Mesothelial cell of epicardium (in vitro differentiated cells): Measurements from ENCODE around the gene P3H2. TPM values are rescaled to one million over a fixed set of nuclear protein-coding genes. Genes with fewer than 3 reads are reported as not detected.

ENCODE experiments used
- DNase-seq, 2 experiments: peaks; one replicate each; pipeline ENCODE4 v3.0.0; 2021; ENCODE audit warnings: low spot score in 2 of 2; ENCODE audit not compliant: unreplicated experiment in 2 of 2
- H3K27ac Mint-ChIP-seq: 2 replicates; pipeline ENCODE4 v1.8.0; 2021; ENCODE audit warnings: mixed read lengths
- H3K27me3 Mint-ChIP-seq: 2 replicates; pipeline ENCODE4 v1.8.0; 2021; ENCODE audit warnings: low read depth, mixed read lengths
- H3K36me3 Mint-ChIP-seq: 2 replicates; pipeline ENCODE4 v1.8.0; 2021; ENCODE audit warnings: mixed read lengths
- H3K4me1 Mint-ChIP-seq: 2 replicates; pipeline ENCODE4 v1.8.0; 2021; ENCODE audit warnings: mixed read lengths
- H3K4me3 Mint-ChIP-seq: 2 replicates; pipeline ENCODE4 v1.8.0; 2021; ENCODE audit warnings: mild to moderate bottlenecking, moderate library complexity, mixed read lengths
- H3K9me3 Mint-ChIP-seq: 2 replicates; pipeline ENCODE4 v1.8.0; 2021; ENCODE audit warnings: mixed read lengths
- CTCF ChIP-seq: fragments of 200-600 bp; sonication (generic); IDR thresholded peaks from one replicate; pipeline ENCODE4 v1.5.0; 2021; ENCODE audit warnings: antibody characterized with exemption; ENCODE audit not compliant: unreplicated experiment
- total RNA-seq: library from RNA; stranded (reverse); gene quantifications from 3 replicates; pipeline ENCODE4 v1.2.1, GENCODE V29; 2021

The P3H2 gene
- total RNA-seq, 1 donor from 2014 or later: 14.8 TPM

- Mint-ChIP-seq H3K4me3 (no peak overlapping the region), H3K36me3 (no peaks in the 10 kb centered on the region)
- no peak for DNase-seq
These were observed 7.1 kb upstream of the P3H2 start for GRCh38 chr3:190127797-190128196.

GRCh38 chr3:190127195-190127594 is 6.5 kb upstream of the P3H2 start:
- Mint-ChIP-seq H3K27me3 (no peaks in the 10 kb centered on the region), H3K9me3 (no peaks in the 10 kb centered on the region), H3K4me1 (peaks cover 5% of the 10 kb centered on the region), H3K4me3 (no peak overlapping the region), H3K27ac (no peak overlapping the region), H3K36me3 (no peaks in the 10 kb centered on the region)
- no peak for DNase-seq
- TF ChIP-seq CTCF: no peak

More at GRCh38 chr3:190127797-190128196, 7.1 kb upstream of the P3H2 start:
- no peak for TF ChIP-seq CTCF
- H3K4me1 Mint-ChIP-seq: peaks cover 4% of the 10 kb centered on the region
- H3K27me3 Mint-ChIP-seq: no peaks in the 10 kb centered on the region
- H3K9me3 Mint-ChIP-seq: no peaks in the 10 kb centered on the region
- no peak overlapping the region for H3K27ac Mint-ChIP-seq

- peaks cover 9% of the 10 kb centered on the region for H3K4me1 Mint-ChIP-seq
- DNase-seq: no peak
- H3K4me3 Mint-ChIP-seq: no peak overlapping the region
- no peak overlapping the region for H3K27ac Mint-ChIP-seq
- no peaks in the 10 kb centered on the region for H3K9me3 Mint-ChIP-seq
- no peak for TF ChIP-seq CTCF
- H3K36me3 Mint-ChIP-seq: no peaks in the 10 kb centered on the region
- H3K27me3 Mint-ChIP-seq: no peaks in the 10 kb centered on the region
These were observed 4.9 kb upstream of the P3H2 start for GRCh38 chr3:190125436-190126068.

- no peak for DNase-seq
- H3K36me3 Mint-ChIP-seq: no peaks in the 10 kb centered on the region
- no peak overlapping the region for H3K27ac Mint-ChIP-seq
- peaks cover 19% of the 10 kb centered on the region for H3K4me1 Mint-ChIP-seq
- no peak for TF ChIP-seq CTCF
- peaks cover 4% of the 10 kb centered on the region for H3K27me3 Mint-ChIP-seq
- no peak overlapping the region for H3K4me3 Mint-ChIP-seq
- no peaks in the 10 kb centered on the region for H3K9me3 Mint-ChIP-seq
These were observed 3.4 kb upstream of the P3H2 start for GRCh38 chr3:190124067-190124466.

- DNase-seq: no peak
- peaks cover 34% of the 10 kb centered on the region for H3K4me1 Mint-ChIP-seq
- H3K27me3 Mint-ChIP-seq: peaks cover 6% of the 10 kb centered on the region
- H3K36me3 Mint-ChIP-seq: no peaks in the 10 kb centered on the region
- no peaks in the 10 kb centered on the region for H3K9me3 Mint-ChIP-seq
- H3K27ac Mint-ChIP-seq: peak overlapping the region; percentile 78
- peak overlapping the region; percentile 20 for H3K4me3 Mint-ChIP-seq
- TF ChIP-seq CTCF: no peak
These were observed 1.6 kb upstream of the P3H2 start for GRCh38 chr3:190122198-190122771.
